HG03159 (cell line): ENCODE measurements around the gene STAT5B.

ENCODE experiments used
- ATAC-seq: cut with Tn5 transposase; IDR thresholded peaks from one replicate; pipeline ENCODE4 v1.9.1; 2021; ENCODE audit warnings: mild to moderate bottlenecking, moderate library complexity; ENCODE audit not compliant: unreplicated experiment

The STAT5B gene

DNA sequence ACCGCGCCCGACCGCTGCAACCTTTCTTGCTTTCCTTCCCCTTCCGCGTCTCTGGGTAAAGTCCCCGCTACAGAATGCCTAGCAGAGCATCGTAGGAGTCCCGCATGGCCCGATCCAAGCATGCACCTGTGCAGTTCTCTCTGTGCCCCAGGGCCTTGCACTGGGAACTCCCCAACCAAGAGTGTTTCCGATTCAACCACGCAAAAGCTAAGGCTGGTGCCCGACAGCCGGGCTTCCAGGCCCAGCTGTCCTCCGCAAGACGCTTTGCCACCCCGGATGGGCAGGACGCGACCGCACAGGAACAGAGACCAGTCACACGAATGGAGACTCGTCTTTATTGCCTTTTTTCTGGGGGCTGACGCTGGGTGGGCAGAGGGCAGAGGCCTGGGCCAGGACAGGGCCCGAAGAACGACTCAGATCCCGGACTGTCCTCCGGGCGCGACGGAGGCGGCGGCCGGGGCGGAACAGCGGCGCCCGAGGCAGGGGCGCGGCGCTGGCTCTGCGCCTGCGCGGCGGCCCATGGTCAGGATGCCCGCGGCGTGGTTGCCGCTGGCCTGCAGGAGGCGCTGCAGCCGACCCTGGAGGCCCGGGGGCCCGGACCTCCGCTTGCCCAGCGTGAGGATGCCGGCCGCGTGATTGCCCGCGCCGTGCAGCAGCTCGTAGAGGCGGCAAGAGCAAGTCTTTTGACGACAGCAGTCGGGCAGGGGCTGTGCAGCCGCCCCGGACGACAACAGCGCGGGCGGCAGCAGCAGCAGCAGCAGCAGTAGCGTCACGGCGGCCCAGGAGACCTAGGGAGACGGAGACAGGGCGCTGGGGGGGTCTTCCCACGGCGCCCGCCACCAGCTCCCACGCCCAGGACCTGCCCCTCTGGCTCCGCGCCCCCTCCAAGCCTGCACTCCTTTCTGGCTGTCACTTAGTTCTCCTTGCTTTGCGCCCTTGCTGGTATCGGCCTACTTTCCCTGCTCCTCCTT lies 92.2 kb downstream of the STAT5B start:
- ATAC-seq = peak; percentile 53

DNA sequence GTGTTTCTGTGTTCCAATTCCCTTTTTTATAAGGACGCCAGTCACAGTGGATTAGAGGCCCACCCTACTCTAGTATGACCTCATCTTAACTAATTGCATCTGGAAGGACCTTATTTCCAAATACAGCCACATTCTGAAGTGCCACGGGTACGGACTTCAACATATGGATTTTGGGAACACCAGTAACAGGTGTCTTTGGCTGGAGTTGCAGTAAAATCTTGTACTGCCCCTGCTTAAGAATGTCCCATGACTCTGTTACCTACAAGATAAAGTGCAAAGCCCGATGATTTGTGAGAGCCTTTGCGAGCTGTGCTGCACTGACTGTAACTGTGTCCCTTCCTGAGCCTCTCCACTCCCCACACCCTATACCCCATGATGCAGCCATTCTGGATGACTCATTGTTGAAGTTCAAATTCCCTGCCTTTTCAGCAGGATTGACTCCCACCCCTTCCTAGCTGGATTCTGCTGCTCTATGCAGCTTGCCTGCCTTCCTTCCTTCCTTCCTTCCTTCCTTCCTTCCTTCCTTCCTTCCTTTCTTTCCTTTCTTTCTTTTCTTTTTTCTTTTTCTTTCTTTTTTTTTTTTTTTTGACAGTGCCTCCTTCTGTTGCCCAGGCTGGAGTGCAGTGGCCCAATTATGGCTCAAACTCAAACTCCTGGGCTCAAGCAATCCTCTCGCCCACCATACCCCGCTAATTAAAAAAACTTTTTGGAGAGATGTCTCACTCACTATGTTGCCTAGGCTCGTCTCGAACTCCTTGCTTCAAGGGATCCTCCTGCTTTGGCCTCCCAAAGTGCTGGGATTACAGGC lies 93.1 kb downstream of the STAT5B start:
- no peak for ATAC-seq

GRCh38 chr17:42181851-42182207 lies 94.4 kb downstream of the STAT5B start:
- ATAC-seq = no peak

GRCh38 chr17:42180922-42181850 lies 95.0 kb downstream of the STAT5B start, which contains the start of gene KCNH4:
Gene KCNH4, minus strand, starts transcription at chr17:42181142. Its CDS starts 197 bp downstream, at chr17:42180945.
- ATAC-seq = no peak

GRCh38 chr17:42180411-42180921 lies 95.7 kb downstream of the STAT5B start:
- no peak for ATAC-seq

GRCh38 chr17:42179911-42180410 lies 96.2 kb downstream of the STAT5B start:
- no peak for ATAC-seq

GRCh38 chr17:42179335-42179734 lies 96.9 kb downstream of the STAT5B start:
- no peak for ATAC-seq

GRCh38 chr17:42178817-42179216 lies 97.4 kb downstream of the STAT5B start:
- no peak for ATAC-seq

DNA sequence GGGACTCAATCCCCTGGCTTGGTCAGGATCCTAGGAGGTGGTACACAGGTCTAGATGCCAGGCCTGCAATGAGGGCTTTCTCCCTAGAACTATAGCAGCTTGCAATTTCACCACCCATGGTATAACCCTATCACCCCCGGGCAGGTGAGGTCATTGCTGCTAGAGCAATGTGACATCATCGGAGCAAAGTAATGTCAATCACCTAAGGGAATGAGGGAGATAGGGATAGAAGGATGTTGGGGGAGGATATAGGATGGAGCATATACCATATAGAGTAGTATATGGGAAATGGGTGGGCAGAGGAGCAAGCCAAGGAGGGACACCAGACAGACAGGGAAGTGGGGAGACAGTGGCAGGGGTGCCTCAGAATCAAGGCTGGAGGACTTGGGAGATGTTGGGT lies 98.5 kb downstream of the STAT5B start:
- no peak for ATAC-seq

DNA sequence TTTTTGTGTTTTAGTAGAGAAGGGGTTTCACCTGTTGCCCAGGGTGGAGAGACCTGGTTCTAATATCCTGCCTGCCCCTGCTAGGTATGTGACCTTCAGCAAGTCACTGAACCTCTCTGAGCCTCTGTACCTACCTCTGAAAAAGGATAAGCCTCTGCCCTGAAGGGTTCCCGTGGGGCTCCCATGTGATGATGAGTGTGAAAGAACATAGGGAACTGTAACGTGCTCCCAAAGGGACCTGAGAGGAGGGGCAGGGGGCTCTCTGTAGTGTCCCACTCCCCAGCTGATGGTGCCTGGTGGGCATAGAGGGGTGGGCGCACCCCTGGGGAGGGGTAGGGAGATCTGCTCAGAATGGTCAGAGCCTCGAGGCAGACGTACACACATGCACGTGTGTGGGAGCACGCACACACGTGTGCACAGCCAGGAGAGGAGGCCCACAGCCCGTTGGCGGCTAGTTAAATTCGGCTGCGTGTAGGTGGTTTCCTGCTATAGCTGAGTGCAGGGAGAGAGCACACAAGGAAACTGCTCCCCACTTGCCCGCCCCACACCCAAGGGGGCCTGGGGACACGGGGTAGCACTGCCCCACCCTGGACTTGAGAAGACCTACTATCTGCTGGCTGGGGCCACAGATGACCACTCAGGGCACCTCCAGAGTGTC lies 101.9 kb downstream of the STAT5B start:
- no peak for ATAC-seq

GRCh38 chr17:42171831-42172230 lies 104.4 kb downstream of the STAT5B start:
- ATAC-seq = no peak

- ATAC-seq = no peak
Measured at GRCh38 chr17:42169351-42169750, 106.8 kb downstream of the STAT5B start.

DNA sequence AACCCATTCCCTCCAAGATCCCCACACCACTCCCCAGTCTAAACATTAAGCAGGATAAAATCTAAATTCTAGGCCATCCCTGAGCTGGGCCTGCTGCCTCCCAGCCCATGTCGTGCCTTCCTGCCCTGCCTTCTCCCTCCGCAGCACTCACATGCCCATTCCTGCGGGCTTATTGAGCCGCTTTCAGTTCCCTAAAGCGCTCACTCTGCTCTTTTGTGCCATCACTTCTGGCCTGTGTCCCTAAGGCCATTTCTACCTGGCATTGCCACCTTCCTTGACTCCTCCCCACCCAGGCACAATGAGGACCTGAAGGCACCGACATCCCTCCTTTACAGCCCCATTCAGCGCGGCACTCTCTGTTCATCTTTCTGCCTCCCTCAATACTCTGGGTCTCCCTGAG lies 108.4 kb downstream of the STAT5B start:
- ATAC-seq = no peak

- no peak for ATAC-seq
Measured at GRCh38 chr17:42166196-42166763, 109.9 kb downstream of the STAT5B start.

DNA sequence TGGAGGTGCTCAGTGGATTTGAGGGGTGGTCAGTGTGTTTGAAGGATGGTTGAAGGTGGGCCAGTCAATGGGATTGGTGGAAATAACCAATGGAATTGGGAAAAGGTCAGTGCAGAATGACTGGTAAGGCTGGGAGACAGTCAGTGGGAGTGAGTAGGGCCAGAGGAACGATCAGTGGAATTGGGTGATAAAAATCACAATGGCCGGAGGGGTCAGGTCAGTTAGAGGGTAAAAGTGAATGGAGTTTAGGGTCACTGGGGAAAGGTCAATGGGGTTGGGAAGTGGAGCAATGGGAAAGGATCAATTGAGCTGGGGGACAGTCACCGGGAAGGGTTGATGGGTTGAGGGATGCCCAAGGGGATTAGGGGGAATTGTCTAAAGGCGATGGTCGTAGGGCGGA lies 110.4 kb downstream of the STAT5B start:
- ATAC-seq = no peak

- no peak for ATAC-seq
Measured at GRCh38 chr17:42163696-42164407, 112.3 kb downstream of the STAT5B start.

DNA sequence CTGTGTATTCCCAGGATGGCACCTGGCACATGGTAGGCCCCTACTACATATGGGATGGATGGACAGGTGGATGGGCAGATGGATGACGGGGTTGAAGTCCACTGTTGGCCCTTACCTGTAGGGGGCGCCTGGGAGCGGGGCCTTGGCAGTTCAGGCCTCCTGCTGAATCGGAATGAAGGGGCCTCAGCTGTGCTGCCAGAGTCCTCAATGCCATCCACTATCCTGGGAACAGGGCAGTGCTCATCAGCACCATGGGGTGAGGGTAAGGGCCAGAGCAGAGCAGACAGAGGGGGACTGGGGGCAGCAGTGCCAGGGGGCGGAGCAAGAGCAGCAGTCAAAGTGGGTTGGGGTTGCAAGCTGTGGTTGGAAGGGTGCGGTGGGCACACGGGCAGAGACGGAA lies 113.1 kb downstream of the STAT5B start:
- no peak for ATAC-seq

DNA sequence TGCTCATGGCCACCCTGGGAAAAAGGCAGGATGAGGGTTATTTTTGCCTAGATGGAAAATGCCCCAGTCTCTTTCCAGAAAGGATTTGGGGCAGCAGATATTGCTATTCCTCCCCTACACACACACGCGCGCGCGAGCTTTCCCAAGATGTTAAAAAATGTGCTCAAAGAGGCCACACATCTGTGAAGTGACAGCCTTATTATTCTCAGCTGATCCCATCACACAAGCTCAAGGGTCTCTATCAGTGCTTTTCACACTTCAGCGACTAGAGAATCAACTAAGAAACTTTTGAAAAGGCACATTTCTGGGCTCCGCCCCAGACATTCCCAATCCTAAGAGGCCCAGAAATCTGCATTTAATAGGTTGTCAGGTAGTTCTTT lies 115.7 kb downstream of the STAT5B start:
- no peak for ATAC-seq
